ENCODE results near the gene EIF2D.
"Not testable (repeated sequence)": the region's sequence is repeated elsewhere in the genome, so short reads cannot be mapped to it uniquely, and the experiment has no call there.

The EIF2D gene

DNA sequence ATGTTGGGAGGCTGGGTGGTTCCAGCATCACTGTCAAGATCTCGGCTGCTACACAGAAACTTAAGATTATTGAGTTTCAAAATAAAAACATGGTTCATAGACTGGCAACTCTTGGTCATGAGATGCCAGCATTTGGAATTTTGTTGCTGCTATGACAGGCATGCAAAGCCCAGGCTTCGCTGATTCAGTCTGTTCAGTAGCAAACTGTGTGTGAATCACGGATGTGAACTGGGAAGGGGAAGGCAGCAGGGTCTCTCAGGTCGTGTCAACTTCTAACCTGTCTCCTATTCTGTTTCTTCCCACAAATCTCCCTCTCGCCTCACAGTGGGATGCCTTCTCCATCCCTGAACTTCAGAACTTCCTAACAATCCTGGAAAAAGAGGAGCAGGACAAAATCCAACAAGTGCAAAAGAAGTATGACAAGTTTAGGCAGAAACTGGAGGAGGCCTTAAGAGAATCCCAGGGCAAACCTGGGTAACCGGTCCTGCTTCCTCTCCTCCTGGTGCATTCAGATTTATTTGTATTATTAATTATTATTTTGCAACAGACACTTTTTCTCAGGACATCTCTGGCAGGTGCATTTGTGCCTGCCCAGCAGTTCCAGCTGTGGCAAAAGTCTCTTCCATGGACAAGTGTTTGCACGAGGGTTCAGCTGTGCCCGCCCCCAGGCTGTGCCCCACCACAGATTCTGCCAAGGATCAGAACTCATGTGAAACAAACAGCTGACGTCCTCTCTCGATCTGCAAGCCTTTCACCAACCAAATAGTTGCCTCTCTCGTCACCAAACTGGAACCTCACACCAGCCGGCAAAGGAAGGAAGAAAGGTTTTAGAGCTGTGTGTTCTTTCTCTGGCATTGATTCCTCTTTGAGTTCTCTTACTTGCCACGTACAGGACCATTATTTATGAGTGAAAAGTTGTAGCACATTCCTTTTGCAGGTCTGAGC lies 25.5 kb downstream of the EIF2D start:
- no peak for DNase-seq
- no peak for TF ChIP-seq POLR2A (IDR thresholded peaks at IDR 0.05; ENCODE audit: low read length)
- TF ChIP-seq GATA1 (IDR thresholded peaks at IDR 0.05; ENCODE audit: low read depth, low read length), result no peak

GRCh38 chr1:206584683-206585082 lies 27.6 kb downstream of the EIF2D start:
- no peak for DNase-seq
- TF ChIP-seq POLR2A (IDR thresholded peaks at IDR 0.05; ENCODE audit: low read length), result no peak
- TF ChIP-seq GATA1 (IDR thresholded peaks at IDR 0.05; ENCODE audit: low read depth, low read length), result no peak

DNA sequence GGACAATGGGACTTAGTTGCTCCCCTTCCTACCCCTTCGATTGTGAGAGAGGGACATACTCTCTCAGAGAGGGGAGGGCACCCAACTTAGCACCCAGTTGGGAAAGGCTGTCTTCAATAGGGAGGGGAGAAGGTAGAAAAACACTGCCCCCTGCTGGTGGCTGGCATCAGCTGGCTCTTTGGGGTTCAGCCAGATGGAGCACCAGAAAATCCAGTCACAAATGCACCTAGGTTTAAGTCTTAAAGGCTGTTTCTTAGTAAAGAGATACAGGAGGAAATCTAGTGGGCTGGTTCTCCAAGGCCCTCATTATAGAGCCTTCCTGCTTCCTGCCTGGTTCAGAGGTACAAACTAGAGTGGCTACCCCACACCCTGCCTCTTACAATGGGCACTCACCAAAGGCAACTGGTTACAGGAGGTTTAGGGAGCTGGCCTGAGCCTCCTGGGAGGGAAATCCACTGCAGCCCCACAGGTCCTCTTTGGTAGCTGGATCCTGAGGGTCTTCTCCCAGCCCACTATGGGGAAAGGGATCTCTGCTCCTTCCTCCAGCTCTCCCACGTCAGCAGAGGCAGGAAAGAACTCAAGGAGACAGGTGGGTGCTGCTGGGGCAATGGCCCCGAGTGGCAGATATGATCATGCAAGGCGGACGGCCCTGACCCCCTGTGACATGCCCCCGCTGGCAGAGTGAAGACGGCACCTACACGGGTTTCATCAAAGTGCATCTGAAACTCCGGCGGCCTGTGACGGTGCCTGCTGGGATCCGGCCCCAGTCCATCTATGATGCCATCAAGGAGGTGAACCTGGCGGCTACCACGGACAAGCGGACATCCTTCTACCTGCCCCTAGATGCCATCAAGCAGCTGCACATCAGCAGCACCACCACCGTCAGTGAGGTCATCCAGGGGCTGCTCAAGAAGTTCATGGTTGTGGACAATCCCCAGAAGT lies 28.3 kb downstream of the EIF2D start:
- TF ChIP-seq GATA1 (IDR thresholded peaks at IDR 0.05; ENCODE audit: low read depth, low read length) (no peak), POLR2A (IDR thresholded peaks at IDR 0.05; ENCODE audit: low read length) (no peak)
- peak; percentile 79 to 89 for DNase-seq

GRCh38 chr1:206582971-206583706 lies 29.1 kb downstream of the EIF2D start:
- no peak for TF ChIP-seq GATA1 (IDR thresholded peaks at IDR 0.05; ENCODE audit: low read depth, low read length)
- TF ChIP-seq POLR2A (IDR thresholded peaks at IDR 0.05; ENCODE audit: low read length), result no peak

DNA sequence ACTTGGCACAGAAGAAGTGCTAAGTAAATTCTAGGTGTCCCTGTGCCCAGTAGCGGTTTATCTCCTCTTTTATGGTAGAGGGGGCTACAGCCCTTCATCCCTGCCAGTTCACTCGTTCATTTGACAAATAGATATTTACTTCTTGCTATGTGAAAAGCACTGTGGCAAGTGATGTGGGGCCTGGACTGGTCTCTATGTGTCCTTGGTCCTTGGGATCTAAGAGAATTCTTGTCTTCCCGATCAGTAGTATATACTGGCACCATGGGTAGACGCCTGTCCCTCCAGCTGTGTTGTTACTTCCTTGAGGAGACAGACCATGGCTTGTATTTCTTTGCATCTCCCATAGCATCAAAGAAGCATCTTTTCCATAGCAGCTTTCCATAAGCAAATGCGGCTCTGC lies 29.7 kb downstream of the EIF2D start:
- TF ChIP-seq GATA1 (IDR thresholded peaks at IDR 0.05; ENCODE audit: low read depth, low read length) (no peak), POLR2A (IDR thresholded peaks at IDR 0.05; ENCODE audit: low read length) (no peak)

More at GRCh38 chr1:206582971-206583706, 29.1 kb downstream of the EIF2D start:
- no peak for DNase-seq

DNA sequence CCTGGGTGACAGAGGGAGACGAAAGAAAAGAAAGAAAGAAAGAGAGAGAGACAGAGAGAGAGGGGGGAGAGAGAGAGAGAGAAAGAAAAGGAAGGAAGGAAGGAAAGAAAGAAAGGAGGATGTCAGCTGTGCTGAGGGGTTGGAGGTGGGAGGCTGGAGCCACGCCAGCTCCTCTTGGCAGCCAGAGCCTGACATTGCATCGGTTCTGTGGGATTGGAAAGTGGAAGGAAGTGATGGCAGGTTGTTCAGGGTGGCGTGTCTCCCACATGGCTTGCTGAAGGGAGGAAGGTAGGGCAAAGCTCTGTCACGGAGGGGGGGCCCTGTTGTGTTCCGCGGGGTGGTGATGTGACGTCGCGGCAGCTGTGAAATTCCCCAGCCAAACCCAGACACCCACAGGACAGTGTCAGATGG lies 30.7 kb downstream of the EIF2D start:
- no peak for DNase-seq
- TF ChIP-seq GATA1 (IDR thresholded peaks at IDR 0.05; ENCODE audit: low read depth, low read length) (no peak), POLR2A (IDR thresholded peaks at IDR 0.05; ENCODE audit: low read length) (no peak)

More for the DNA sequence above, 29.7 kb downstream of the EIF2D start:
- DNase-seq, result no peak

GRCh38 chr1:206581114-206581497 lies 31.2 kb downstream of the EIF2D start:
- not testable (repeated sequence) for DNase-seq

DNA sequence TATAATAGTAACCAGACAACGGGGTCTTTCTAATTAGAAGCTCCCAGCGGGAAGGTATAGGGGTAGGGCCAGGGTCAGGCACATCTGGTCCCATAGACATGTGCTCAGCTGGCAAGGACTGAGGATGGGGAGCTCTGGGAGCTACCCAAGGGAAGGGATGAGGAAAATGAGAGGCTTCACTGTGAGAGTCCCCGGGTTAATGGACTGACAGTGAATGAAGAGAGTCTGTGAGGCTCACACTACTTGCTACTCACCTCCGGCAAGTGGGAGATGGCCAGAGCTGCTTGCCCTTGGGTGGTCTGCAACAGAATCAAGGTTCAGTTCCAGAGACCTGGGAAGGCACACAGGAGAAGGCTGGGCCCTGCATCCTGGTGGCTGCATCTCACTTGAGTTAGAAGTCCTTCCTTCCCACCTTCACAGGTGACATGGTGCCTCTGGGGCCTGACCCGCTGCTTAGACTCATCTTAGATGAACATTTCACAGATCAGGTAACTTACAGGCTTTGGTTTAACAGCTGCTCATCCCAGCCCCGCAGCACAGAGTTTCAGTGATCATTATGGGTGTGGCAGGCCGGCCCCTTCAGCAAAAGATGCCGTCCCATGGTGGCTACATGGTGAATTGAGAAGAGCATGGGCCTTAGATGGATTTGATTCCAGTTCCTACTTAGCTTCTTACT lies 31.7 kb downstream of the EIF2D start:
- DNase-seq, result no peak
- TF ChIP-seq POLR2A (IDR thresholded peaks at IDR 0.05; ENCODE audit: low read length), result peak; percentile 0
- TF ChIP-seq GATA1 (IDR thresholded peaks at IDR 0.05; ENCODE audit: low read depth, low read length), result no peak

DNA sequence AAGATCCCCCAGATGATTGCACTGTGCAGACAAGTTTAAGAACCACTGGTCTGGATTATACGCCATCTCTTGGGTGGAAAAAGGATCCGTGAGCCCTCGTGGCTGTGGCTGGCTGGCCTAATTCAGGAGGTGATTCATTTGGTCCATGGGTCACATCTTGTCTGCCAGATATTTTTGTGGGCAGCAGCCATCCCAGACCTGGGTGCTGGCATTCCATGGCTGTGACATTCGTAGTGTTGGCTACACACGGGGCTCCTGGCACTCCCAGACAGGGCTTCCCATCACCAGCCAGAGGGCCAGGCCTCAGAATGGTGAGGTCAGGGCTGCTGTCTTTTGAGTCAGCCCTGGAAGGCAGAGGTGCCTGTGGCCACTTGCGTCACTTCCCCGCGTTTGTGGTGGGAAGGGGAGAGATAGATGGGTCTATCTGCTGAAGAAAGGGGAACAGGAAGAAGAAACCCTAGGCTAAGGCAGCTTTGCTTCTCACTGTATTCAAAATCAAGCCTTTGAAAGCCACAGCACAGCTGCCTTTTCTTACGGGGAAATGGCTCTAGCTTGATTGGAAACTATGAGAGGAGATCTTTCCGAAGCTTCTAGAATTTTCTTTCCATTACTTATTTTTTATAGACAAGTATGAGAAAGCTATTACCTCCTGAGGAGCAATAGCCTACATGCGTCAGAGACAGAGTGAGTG lies 32.4 kb downstream of the EIF2D start:
- DNase-seq, result no peak
- TF ChIP-seq POLR2A (IDR thresholded peaks at IDR 0.05; ENCODE audit: low read length) (peak; percentile 6), GATA1 (IDR thresholded peaks at IDR 0.05; ENCODE audit: low read depth, low read length) (no peak)

GRCh38 chr1:206578978-206579374 lies 33.3 kb downstream of the EIF2D start:
- TF ChIP-seq GATA1 (IDR thresholded peaks at IDR 0.05; ENCODE audit: low read depth, low read length) (no peak), POLR2A (IDR thresholded peaks at IDR 0.05; ENCODE audit: low read length) (no peak)
- DNase-seq, result no peak

DNA sequence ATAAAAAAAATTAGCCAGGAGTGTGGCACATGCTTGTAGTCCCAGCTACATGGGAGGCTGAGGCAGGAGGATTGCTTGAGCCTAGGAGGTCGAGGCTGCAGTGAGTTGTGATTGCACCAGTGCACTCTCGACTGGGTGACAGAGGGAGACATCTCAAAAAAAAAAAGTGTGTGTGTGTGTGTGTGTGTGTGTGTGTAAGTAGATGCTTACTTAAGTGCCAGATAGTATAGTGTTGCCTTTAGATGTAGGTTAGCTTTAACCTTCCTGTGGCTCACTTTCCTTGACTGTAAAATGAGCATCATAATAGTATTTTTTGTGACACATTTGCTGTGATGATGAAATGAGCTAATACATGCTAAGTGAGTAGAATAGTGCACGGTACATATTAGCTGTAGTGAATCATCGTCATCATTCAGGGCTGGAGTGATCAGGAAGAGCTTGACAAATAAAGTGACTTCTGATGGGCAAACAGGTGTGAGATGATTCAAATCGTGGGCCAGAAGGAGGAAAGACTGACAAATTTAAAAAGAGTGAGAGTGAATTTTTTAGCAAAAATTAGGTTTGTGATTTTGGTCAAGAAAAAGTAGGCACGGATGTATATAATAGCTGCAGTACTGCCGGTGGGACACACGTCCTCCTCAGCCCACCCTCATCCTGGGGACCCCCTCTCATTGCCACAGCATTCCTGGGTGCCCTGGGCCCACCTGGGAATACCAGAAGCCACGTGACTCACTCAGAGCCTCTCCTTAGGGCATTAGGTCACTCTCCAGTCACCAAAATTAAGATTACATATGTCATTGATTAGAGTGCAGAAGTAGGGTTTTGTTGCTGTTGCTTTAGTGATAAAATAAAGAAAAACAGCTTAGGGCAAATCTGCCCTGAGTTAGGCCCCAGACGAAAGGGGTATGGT lies 33.9 kb downstream of the EIF2D start:
- DNase-seq, result no peak
- no peak for TF ChIP-seq POLR2A (IDR thresholded peaks at IDR 0.05; ENCODE audit: low read length)
- TF ChIP-seq GATA1 (IDR thresholded peaks at IDR 0.05; ENCODE audit: low read depth, low read length), result no peak

- no peak for TF ChIP-seq GATA1 (IDR thresholded peaks at IDR 0.05; ENCODE audit: low read depth, low read length)
- no peak for TF ChIP-seq POLR2A (IDR thresholded peaks at IDR 0.05; ENCODE audit: low read length)
- no peak for DNase-seq
Observed at GRCh38 chr1:206577626-206578025, 34.6 kb downstream of the EIF2D start.

Data from erythroblast (primary cell).